Panc1 (cell line): ENCODE measurements around the gene EXOSC3. TPM values are rescaled to one million over a fixed set of nuclear protein-coding genes. Genes with fewer than 3 reads are reported as not detected.
A peak's percentile ranks its signal among the peaks of the same experiment; 100 is the strongest.

Source experiments
- ATAC-seq: fragments of 200-7000 bp; cut with Tn5 transposase; 2 replicates; pipeline ENCODE4 v1.9.1; 2020; ENCODE audit warnings: mild to moderate bottlenecking, moderate library complexity
- BruUV-seq: library from RNA; stranded (reverse); fragments of 400-500 nt; replicated peaks from 2 replicates; lab custom pipeline; 2021; lab: Mats Ljungman, UMichigan
- CTCF ChIA-PET: fragments of 300-600 bp; sonication (Branson Sonifier 250); formaldehyde crosslinking; loops from one replicate; lab custom pipeline; 2022; ENCODE audit warnings: antibody characterized with exemption; lab: Charles Lee
- POLR2A ChIA-PET: fragments of 300-600 bp; sonication (Branson Sonifier 250); formaldehyde crosslinking; loops from one replicate; lab custom pipeline; 2022; ENCODE audit warnings: antibody characterized with exemption; lab: Charles Lee
- DNase-seq: peaks from one replicate; pipeline ENCODE4 v3.0.0-alpha.2; 2010; ENCODE audit warnings: low read depth, low spot score
- H3K27ac ChIP-seq: 2 replicates; pipeline ENCODE4 v1.5.1; 2011; ENCODE audit warnings: mild to moderate bottlenecking, low read length, inconsistent platforms
- H3K27me3 ChIP-seq: fragments of 200-500 bp; sonication (Bioruptor generic); 2 replicates; pipeline ENCODE4 v1.6.0; 2014; ENCODE audit warnings: low read length, inconsistent platforms; ENCODE audit not compliant: control insufficient read depth, insufficient read depth
- H3K36me3 ChIP-seq: fragments of 200-500 bp; sonication (Bioruptor generic); 2 replicates; pipeline ENCODE4 v1.5.1; 2014; ENCODE audit warnings: inconsistent platforms, mild to moderate bottlenecking, low read length, moderate library complexity; ENCODE audit not compliant: control insufficient read depth, insufficient read depth
- H3K4me1 ChIP-seq: 2 replicates; pipeline ENCODE4 v1.5.1; 2011; ENCODE audit warnings: inconsistent platforms, mild to moderate bottlenecking, low read length, moderate library complexity; ENCODE audit not compliant: control insufficient read depth, insufficient read depth
- H3K4me3 ChIP-seq, 2 experiments: 2 replicates each; pipeline ENCODE4 v1.5.1; 2011 to 2012; ENCODE audit warnings: low read depth in 2 of 2, low read length in 2 of 2, mild to moderate bottlenecking in 2 of 2, inconsistent platforms in 1 of 2, moderate library complexity in 1 of 2
- H3K9me3 ChIP-seq: fragments of 200-500 bp; sonication (Bioruptor generic); 2 replicates; pipeline ENCODE4 v1.5.1; 2014; ENCODE audit warnings: low read depth, mild to moderate bottlenecking, inconsistent platforms, low read length, moderate library complexity; ENCODE audit not compliant: control insufficient read depth, insufficient read depth
- POLR2AphosphoS5 ChIP-seq: IDR thresholded peaks from 2 replicates; pipeline ENCODE4 v1.6.1; 2012; ENCODE audit warnings: mild to moderate bottlenecking, low read depth, low read length, moderate library complexity
- SIN3A ChIP-seq: IDR thresholded peaks from 2 replicates; pipeline ENCODE4 v1.6.1; 2012; ENCODE audit warnings: low read depth, mild to moderate bottlenecking, low read length, moderate library complexity, borderline replicate concordance; ENCODE audit not compliant: insufficient read depth
- TCF7L2 ChIP-seq: IDR thresholded peaks from 2 replicates; pipeline ENCODE4 v1.6.1; 2011; ENCODE audit warnings: mild to moderate bottlenecking, low read depth, low read length, inconsistent platforms
- in situ Hi-C: cut with HindIII; loops from 2 replicates; pipeline ENCODE4 v1.10.0; 2016; ENCODE audit warnings: low sequenced_read_pairs, low pct_unique_long_range_greater_than_20kb
- intact Hi-C: fragments of 100-400 bp; cut with micrococcal nuclease; formaldehyde crosslinking; loops from one replicate; pipeline ENCODE4 v1.10.0; 2022; ENCODE audit not compliant: unreplicated experiment
- total RNA-seq: library from RNA; stranded (reverse); gene quantifications from one replicate; pipeline ENCODE4 v1.2.1, GENCODE V29; 2021; ENCODE audit not compliant: unreplicated experiment
- TF ChIP-seq, protein P1 (sequence below), 2 experiments: IDR thresholded peaks; 2 replicates each; pipeline ENCODE4 v1.6.1; 2011 to 2012; ENCODE audit warnings: low read depth in 2 of 2, control low read depth in 1 of 2, low read length in 1 of 2, mild to moderate bottlenecking in 1 of 2, moderate library complexity in 1 of 2; ENCODE audit not compliant: insufficient read depth in 1 of 2
- TF ChIP-seq, protein P2 (sequence below): fragments of 450-650 bp; IDR thresholded peaks from 2 replicates; pipeline ENCODE4 v1.5.1; 2017; ENCODE audit warnings: mild to moderate bottlenecking

The EXOSC3 gene
- total RNA-seq, 1 experiment from 2014 or later = 45.3 TPM

DNA sequence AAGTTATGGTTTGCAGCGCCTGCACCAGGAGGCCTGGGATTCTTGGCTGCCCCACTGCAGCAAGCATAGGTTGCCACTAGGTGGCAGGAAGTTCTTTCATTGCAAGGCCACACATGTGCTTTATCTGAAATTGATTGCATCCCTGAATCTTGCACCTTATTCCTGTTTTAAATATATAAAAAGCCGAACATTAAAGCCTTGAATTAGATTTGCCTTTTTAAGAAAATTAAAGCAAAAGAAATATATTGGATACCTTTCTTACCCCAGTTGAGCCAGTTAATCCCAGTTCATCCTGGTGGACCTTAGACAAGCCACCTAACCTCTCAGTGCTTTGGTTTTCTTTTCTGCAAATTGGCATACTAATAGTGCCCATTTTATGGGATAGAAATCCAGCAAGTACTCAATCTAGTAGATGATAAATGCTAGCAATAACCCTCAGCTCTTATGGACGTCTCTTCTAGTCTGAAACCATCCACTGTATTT is 37.6 kb downstream of the EXOSC3 start:
- ATAC-seq (peak; percentile 93), DNase-seq (peak; percentile 62)
- POLR2A ChIA-PET = no interaction called here
- H3K4me3 ChIP-seq = no peak overlapping the region
- H3K27ac ChIP-seq = no peak overlapping the region
- intact Hi-C loops (loop anchor here (5.0 to 10.0 kb wide), 2 partner anchors 155 to 273 kb away; partner anchors contain the start of gene TOMM5), in situ Hi-C loops (no loop called here)
- CTCF ChIA-PET = no interaction called here
- no peak for TF ChIP-seq POLR2AphosphoS5
- no peak for TF ChIP-seq TCF7L2
- TF ChIP-seq, protein P1, sequence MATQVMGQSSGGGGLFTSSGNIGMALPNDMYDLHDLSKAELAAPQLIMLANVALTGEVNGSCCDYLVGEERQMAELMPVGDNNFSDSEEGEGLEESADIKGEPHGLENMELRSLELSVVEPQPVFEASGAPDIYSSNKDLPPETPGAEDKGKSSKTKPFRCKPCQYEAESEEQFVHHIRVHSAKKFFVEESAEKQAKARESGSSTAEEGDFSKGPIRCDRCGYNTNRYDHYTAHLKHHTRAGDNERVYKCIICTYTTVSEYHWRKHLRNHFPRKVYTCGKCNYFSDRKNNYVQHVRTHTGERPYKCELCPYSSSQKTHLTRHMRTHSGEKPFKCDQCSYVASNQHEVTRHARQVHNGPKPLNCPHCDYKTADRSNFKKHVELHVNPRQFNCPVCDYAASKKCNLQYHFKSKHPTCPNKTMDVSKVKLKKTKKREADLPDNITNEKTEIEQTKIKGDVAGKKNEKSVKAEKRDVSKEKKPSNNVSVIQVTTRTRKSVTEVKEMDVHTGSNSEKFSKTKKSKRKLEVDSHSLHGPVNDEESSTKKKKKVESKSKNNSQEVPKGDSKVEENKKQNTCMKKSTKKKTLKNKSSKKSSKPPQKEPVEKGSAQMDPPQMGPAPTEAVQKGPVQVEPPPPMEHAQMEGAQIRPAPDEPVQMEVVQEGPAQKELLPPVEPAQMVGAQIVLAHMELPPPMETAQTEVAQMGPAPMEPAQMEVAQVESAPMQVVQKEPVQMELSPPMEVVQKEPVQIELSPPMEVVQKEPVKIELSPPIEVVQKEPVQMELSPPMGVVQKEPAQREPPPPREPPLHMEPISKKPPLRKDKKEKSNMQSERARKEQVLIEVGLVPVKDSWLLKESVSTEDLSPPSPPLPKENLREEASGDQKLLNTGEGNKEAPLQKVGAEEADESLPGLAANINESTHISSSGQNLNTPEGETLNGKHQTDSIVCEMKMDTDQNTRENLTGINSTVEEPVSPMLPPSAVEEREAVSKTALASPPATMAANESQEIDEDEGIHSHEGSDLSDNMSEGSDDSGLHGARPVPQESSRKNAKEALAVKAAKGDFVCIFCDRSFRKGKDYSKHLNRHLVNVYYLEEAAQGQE (IDR thresholded peaks at IDR 0.05; ENCODE audit: insufficient read depth in 1 of 2, low read depth in 2 of 2, low read length in 1 of 2) = no peak
- H3K27me3 ChIP-seq = no peaks in the 10 kb centered on the region
- H3K36me3 ChIP-seq = no peaks in the 10 kb centered on the region
- no peaks in the 10 kb centered on the region for H3K9me3 ChIP-seq
- BruUV-seq = no TSS peak
- H3K4me1 ChIP-seq = peaks cover 5% of the 10 kb centered on the region; the same call in 1 of the 2 replicates

DNA sequence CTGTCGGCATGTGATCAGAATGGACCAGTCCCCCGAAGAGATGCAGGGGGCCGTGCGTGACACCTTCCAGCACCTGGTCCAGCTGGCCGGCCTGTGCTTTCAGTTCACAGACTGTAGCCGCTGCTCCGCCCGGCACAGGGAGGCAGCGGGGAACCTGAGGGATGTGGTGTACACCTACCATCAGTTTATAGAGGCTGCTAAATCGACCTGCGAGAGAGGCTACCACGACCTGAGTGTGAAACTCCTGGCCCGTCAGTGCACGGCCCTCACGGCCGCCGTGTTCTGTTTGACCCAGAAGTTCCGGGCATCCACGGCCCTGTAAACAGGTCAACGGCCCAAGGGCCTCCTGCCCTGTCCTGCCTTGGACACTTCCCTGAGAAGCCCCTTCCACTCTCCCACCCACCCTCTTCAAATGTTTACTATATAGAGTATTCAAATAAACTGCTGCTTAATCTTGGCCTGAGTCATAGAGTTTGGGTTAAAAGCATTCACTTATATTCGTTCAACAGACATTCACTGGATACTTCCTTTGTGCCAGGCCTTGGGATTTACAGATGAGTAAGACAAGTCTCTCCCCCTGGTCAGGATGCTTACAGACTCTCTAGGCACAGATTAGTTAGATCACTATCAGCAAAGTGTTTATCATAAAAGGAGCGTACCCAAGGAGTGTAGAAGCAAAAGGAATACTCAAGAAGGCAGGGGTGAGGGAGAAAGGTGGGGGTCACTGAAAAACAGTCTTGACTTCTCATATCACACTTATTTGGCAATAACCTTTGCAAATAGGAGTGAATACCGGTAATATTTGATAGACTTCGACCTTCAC is 38.2 kb downstream of the EXOSC3 start:
- intact Hi-C loops (loop anchor here (5.0 to 10.0 kb wide), 2 partner anchors 154 to 272 kb away; partner anchors contain the start of gene TOMM5), in situ Hi-C loops (no loop called here)
- TF ChIP-seq SIN3A (no peak), POLR2AphosphoS5 (no peak), TCF7L2 (no peak)
- TF ChIP-seq, protein P2, sequence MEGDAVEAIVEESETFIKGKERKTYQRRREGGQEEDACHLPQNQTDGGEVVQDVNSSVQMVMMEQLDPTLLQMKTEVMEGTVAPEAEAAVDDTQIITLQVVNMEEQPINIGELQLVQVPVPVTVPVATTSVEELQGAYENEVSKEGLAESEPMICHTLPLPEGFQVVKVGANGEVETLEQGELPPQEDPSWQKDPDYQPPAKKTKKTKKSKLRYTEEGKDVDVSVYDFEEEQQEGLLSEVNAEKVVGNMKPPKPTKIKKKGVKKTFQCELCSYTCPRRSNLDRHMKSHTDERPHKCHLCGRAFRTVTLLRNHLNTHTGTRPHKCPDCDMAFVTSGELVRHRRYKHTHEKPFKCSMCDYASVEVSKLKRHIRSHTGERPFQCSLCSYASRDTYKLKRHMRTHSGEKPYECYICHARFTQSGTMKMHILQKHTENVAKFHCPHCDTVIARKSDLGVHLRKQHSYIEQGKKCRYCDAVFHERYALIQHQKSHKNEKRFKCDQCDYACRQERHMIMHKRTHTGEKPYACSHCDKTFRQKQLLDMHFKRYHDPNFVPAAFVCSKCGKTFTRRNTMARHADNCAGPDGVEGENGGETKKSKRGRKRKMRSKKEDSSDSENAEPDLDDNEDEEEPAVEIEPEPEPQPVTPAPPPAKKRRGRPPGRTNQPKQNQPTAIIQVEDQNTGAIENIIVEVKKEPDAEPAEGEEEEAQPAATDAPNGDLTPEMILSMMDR = no peak
- TF ChIP-seq, protein P1 (IDR thresholded peaks at IDR 0.05; ENCODE audit: insufficient read depth in 1 of 2, low read depth in 2 of 2, low read length in 1 of 2) = no peak
- ATAC-seq = peak; percentile 20; the same call in 1 of the 2 replicates
- Histone ChIP-seq H3K9me3 (no peaks in the 10 kb centered on the region), H3K4me1 (peaks cover 5% of the 10 kb centered on the region; the same call in 1 of the 2 replicates), H3K27me3 (no peaks in the 10 kb centered on the region), H3K27ac (no peak overlapping the region), H3K4me3 (no peak overlapping the region), H3K36me3 (no peaks in the 10 kb centered on the region)
- ChIA-PET CTCF (no interaction called here), POLR2A (no interaction called here)
- BruUV-seq = no TSS peak
- DNase-seq = no peak
